Loucy (cell line): Measurements from ENCODE around the gene IGF2.

Experiments used
- EZH2phosphoT487 ChIP-seq: fragments of 200-600 bp; IDR thresholded peaks from 2 replicates; pipeline ENCODE4 v1.6.1; 2018; ENCODE audit warnings: antibody characterized with exemption, mild to moderate bottlenecking, moderate library complexity, borderline replicate concordance
- TF ChIP-seq, protein P1 (sequence below): fragments of 200-600 bp; sonication (generic); conservative IDR thresholded peaks from 2 replicates; pipeline ENCODE4 v1.5.1; 2014; ENCODE audit warnings: mild to moderate bottlenecking, antibody characterized with exemption, low read length

- TF ChIP-seq, protein P1, sequence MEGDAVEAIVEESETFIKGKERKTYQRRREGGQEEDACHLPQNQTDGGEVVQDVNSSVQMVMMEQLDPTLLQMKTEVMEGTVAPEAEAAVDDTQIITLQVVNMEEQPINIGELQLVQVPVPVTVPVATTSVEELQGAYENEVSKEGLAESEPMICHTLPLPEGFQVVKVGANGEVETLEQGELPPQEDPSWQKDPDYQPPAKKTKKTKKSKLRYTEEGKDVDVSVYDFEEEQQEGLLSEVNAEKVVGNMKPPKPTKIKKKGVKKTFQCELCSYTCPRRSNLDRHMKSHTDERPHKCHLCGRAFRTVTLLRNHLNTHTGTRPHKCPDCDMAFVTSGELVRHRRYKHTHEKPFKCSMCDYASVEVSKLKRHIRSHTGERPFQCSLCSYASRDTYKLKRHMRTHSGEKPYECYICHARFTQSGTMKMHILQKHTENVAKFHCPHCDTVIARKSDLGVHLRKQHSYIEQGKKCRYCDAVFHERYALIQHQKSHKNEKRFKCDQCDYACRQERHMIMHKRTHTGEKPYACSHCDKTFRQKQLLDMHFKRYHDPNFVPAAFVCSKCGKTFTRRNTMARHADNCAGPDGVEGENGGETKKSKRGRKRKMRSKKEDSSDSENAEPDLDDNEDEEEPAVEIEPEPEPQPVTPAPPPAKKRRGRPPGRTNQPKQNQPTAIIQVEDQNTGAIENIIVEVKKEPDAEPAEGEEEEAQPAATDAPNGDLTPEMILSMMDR: no peak
- no peak for TF ChIP-seq EZH2phosphoT487
Measured at GRCh38 chr11:2139621-2140337, 590 bp upstream of the IGF2 start.
